ENCODE results near the gene DZIP1L.

DZIP1L gene

DNA sequence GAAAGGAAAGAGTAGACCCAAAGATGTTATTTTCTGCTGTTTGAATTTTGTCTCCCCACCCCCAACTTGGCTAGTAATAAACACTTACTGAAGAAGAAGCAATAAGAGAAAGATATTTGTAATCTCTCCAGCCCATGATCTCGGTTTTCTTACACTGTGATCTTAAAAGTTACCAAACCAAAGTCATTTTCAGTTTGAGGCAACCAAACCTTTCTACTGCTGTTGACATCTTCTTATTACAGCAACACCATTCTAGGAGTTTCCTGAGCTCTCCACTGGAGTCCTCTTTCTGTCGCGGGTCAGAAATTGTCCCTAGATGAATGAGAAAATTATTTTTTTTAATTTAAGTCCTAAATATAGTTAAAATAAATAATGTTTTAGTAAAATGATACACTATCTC is 83.9 kb downstream of the DZIP1L start:
- DNase-seq = no peak

GRCh38 chr3:138030734-138031280 is 84.6 kb downstream of the DZIP1L start:
- no peak for DNase-seq

- no peak for DNase-seq
Measured at GRCh38 chr3:138027821-138028220, 87.6 kb downstream of the DZIP1L start.

DNA sequence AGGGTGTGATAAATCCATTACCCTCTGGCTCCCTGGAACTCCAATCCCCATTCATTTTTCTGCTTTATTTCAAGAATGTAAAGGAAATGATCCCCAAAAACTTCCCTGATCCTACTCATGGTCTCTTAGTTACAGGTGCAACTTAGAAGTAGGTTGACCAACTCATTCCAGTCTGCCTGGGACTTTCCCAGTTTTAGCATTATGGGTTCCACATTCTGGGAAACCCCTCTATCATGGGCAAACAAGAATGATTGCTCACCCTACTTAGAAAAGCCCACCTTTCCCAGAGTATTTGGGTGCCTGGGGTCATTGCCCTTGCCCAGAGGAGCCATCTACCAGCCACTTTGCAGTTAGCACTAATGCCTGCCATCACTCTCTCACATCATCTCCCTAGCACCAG is 89.9 kb downstream of the DZIP1L start:
- DNase-seq = no peak

DNA sequence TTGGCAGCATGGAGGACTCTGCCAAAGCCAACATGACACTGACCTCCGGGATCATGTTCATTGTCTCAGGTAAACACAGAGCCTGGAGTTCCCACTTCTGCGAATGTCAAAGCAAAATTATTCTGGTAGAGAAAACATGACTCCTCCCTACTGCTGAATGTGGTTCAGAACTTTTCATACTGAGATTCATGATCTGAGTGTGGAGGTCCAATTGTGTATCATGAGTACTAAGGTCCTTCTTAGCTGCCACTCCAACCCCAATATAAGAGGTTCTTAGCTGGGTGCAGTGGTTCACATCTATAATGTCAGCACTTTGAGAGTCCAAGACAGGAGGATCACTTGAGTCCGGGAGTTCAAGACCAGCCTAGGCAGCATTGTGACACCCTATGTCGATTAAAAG is 91.7 kb downstream of the DZIP1L start:
- no peak for DNase-seq

- DNase-seq = no peak
Measured at GRCh38 chr3:138019281-138020069, 95.9 kb downstream of the DZIP1L start.

DNA sequence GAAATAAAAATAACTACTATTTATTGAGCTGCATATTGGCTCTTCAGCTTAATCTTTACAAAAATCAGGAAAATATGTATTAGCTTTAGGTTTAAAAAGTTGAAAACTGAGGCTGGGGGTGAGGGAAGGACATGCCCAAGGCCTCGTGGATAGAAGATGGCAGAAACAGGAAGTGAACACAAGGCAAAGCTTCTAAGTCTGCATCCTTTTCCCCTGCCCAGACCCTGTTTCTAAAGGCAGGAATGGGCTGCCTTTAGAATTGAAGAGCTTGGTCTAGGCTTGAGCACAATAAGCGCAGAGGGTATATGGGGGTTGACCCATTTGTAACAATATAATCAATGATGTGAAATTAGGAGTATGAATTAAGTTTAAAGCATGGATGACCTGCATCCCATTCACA is 99.3 kb downstream of the DZIP1L start:
- DNase-seq = no peak

GRCh38 chr3:138012526-138012925 is 102.9 kb downstream of the DZIP1L start:
- DNase-seq = no peak

Data from stimulated activated CD4-positive, alpha-beta T cell treated with anti-CD3 and anti-CD28 coated beads, Interleukin-4, amount 100 ng/mL, for 24 hours (primary cell).